Loucy (cell line): Measurements from ENCODE around the gene CPED1.

ENCODE experiments used
- H2AFZ ChIP-seq: fragments of 200-600 bp; sonication (generic); 2 replicates; pipeline ENCODE4 v1.6.0; 2016; ENCODE audit warnings: antibody characterized with exemption, mild to moderate bottlenecking, low read length, moderate library complexity
- H3F3A ChIP-seq: fragments of 200-600 bp; 2 replicates; pipeline ENCODE4 v1.6.0; 2016; ENCODE audit warnings: antibody characterized with exemption, low read depth, mild to moderate bottlenecking
- H3K27me3 ChIP-seq: fragments of 200-600 bp; sonication (generic); 2 replicates; pipeline ENCODE4 v1.6.1; 2014; ENCODE audit warnings: low read length, mild to moderate bottlenecking; ENCODE audit not compliant: insufficient read depth, poor library complexity, severe bottlenecking
- H3K36me3 ChIP-seq: fragments of 200-600 bp; sonication (generic); 2 replicates; pipeline ENCODE4 v1.6.1; 2016; ENCODE audit warnings: low read length; ENCODE audit not compliant: insufficient read depth
- H3K4me1 ChIP-seq: fragments of 200-600 bp; sonication (generic); 2 replicates; pipeline ENCODE4 v1.5.1; 2014; ENCODE audit warnings: low read length, mild to moderate bottlenecking; ENCODE audit not compliant: insufficient read depth, poor library complexity, severe bottlenecking
- H3K4me2 ChIP-seq: fragments of 200-600 bp; sonication (generic); 2 replicates; pipeline ENCODE4 v1.6.0; 2014; ENCODE audit warnings: antibody characterized with exemption, low read length, low read depth, mild to moderate bottlenecking; ENCODE audit not compliant: poor library complexity, severe bottlenecking
- H3K4me3 ChIP-seq: fragments of 200-600 bp; sonication (generic); 2 replicates; pipeline ENCODE4 v1.5.1; 2014; ENCODE audit warnings: low read length, mild to moderate bottlenecking, mixed read lengths; ENCODE audit not compliant: poor library complexity, severe bottlenecking
- H3K79me2 ChIP-seq: fragments of 200-600 bp; sonication (generic); 2 replicates; pipeline ENCODE4 v1.6.1; 2014; ENCODE audit warnings: low read length; ENCODE audit not compliant: insufficient read depth
- H3K9ac ChIP-seq: fragments of 200-600 bp; sonication (generic); 2 replicates; pipeline ENCODE4 v1.6.0; 2014; ENCODE audit warnings: mild to moderate bottlenecking, low read depth, low read length, moderate library complexity; ENCODE audit not compliant: poor library complexity, severe bottlenecking
- H3K9me2 ChIP-seq: fragments of 200-600 bp; sonication (generic); replicated peaks from 2 replicates; pipeline ENCODE4 v1.6.1; 2016; ENCODE audit warnings: low read depth, low read length, mixed read lengths
- H3K9me3 ChIP-seq: fragments of 200-600 bp; sonication (generic); 2 replicates; pipeline ENCODE4 v1.6.1; 2014; ENCODE audit warnings: mild to moderate bottlenecking, antibody characterized with exemption, low read length, low read depth; ENCODE audit not compliant: insufficient read depth
- H4K20me1 ChIP-seq: fragments of 200-600 bp; sonication (generic); 2 replicates; pipeline ENCODE4 v1.6.0; 2014; ENCODE audit warnings: antibody characterized with exemption, low read length, mild to moderate bottlenecking; ENCODE audit not compliant: insufficient read depth, poor library complexity, severe bottlenecking
- CTCF ChIP-seq: fragments of 200-600 bp; sonication (generic); conservative IDR thresholded peaks from 2 replicates; pipeline ENCODE4 v1.5.1; 2014; ENCODE audit warnings: mild to moderate bottlenecking, antibody characterized with exemption, low read length
- EZH2phosphoT487 ChIP-seq: fragments of 200-600 bp; IDR thresholded peaks from 2 replicates; pipeline ENCODE4 v1.6.1; 2018; ENCODE audit warnings: antibody characterized with exemption, mild to moderate bottlenecking, moderate library complexity, borderline replicate concordance

Gene CPED1

DNA sequence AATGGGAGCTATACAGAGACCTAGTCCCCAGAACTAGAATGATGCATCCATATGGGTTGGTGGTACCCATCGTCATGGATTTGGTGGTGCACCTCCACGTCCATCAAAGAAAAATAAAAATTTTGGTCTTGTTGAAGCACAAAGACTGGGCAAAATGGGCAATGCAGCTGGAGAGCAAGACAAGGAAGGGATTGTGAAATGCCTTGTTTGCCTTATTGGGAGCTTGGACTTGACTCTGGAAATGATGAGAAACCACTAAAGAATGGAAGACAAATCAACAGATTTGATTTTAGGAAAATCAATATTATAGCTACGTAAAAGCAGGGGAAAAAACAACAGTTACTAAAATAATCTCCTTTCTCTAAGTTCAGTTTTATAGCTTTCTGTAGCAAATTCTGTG is 150.9 kb downstream of the CPED1 start:
- Histone ChIP-seq H3K9ac (no peak overlapping the region), H3K4me3 (no peak overlapping the region), H3K27me3 (no peaks in the 10 kb centered on the region), H2AFZ (no peak overlapping the region), H3K9me3 (no peaks in the 10 kb centered on the region), H3K79me2 (no peaks in the 10 kb centered on the region), H3F3A (no peaks in the 10 kb centered on the region), H4K20me1 (no peaks in the 10 kb centered on the region), H3K4me1 (no peaks in the 10 kb centered on the region), H3K36me3 (no peaks in the 10 kb centered on the region), H3K9me2 (no peaks in the 10 kb centered on the region), H3K4me2 (no peak overlapping the region)
- no peak for TF ChIP-seq CTCF
- TF ChIP-seq EZH2phosphoT487 = no peak

- TF ChIP-seq CTCF (no peak), EZH2phosphoT487 (no peak)
- Histone ChIP-seq H3K4me2 (no peak overlapping the region), H3K9me3 (no peaks in the 10 kb centered on the region), H3K27me3 (no peaks in the 10 kb centered on the region), H2AFZ (no peak overlapping the region), H3K9ac (no peak overlapping the region), H3K79me2 (no peaks in the 10 kb centered on the region), H3K4me3 (no peak overlapping the region), H4K20me1 (no peaks in the 10 kb centered on the region), H3K9me2 (no peaks in the 10 kb centered on the region), H3K36me3 (no peaks in the 10 kb centered on the region), H3K4me1 (no peaks in the 10 kb centered on the region), H3F3A (no peaks in the 10 kb centered on the region)
These were observed 152.3 kb downstream of the CPED1 start for GRCh38 chr7:121140790-121141189.

DNA sequence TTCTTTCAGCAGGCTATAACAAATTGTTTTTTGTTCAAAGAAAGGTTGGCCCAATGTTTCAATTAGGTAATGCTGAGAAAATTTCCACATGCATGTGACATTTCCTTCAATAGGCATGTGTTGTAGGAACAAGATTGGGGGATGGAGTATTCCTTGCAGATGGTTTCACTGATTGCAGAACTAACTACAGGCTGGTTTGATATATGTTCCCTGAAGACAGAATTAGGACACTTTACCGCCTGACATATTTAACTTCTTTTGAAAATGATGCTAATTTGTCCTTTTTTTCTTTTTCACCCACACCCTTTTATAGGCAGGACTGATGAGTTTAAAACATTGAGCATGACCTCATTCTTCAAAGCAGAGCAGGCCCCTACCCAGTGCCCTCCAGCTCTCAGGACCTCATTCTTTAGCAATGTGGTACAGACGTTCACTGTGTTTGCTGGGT is 163.3 kb downstream of the CPED1 start:
- Histone ChIP-seq H3K4me3 (no peak overlapping the region), H3K4me2 (no peak overlapping the region), H4K20me1 (no peaks in the 10 kb centered on the region), H3K9me2 (no peaks in the 10 kb centered on the region), H3K9ac (no peak overlapping the region), H3K36me3 (no peaks in the 10 kb centered on the region), H3F3A (no peaks in the 10 kb centered on the region), H3K4me1 (no peaks in the 10 kb centered on the region), H3K79me2 (no peaks in the 10 kb centered on the region), H2AFZ (no peak overlapping the region), H3K27me3 (no peaks in the 10 kb centered on the region), H3K9me3 (no peaks in the 10 kb centered on the region)
- TF ChIP-seq EZH2phosphoT487 (no peak), CTCF (no peak)
